Raji (cell line): ENCODE measurements around the gene PKIB.

Experiments used
- POLR2A ChIP-seq: IDR thresholded peaks from 2 replicates; pipeline ENCODE4 v1.6.1; 2011; ENCODE audit warnings: low read depth, low read length, control low read depth; ENCODE audit not compliant: insufficient read depth

The PKIB gene

GRCh38 chr6:122648726-122649125, 38.5 kb downstream of the PKIB start:
- no peak for TF ChIP-seq POLR2A

GRCh38 chr6:122649701-122650100, 39.5 kb downstream of the PKIB start:
- TF ChIP-seq POLR2A: no peak

GRCh38 chr6:122650403-122650802, 40.2 kb downstream of the PKIB start:
- no peak for TF ChIP-seq POLR2A

GRCh38 chr6:122651031-122651430, 40.8 kb downstream of the PKIB start:
- TF ChIP-seq POLR2A: no peak

- no peak for TF ChIP-seq POLR2A
Measured at GRCh38 chr6:122651604-122652003, 41.4 kb downstream of the PKIB start.

GRCh38 chr6:122652431-122652830, 42.2 kb downstream of the PKIB start:
- no peak for TF ChIP-seq POLR2A

- no peak for TF ChIP-seq POLR2A
Measured at GRCh38 chr6:122653094-122653493, 42.9 kb downstream of the PKIB start.

- TF ChIP-seq POLR2A: no peak
Measured at GRCh38 chr6:122654012-122654411, 43.8 kb downstream of the PKIB start.

- TF ChIP-seq POLR2A: no peak
Measured at GRCh38 chr6:122657601-122658000, 47.4 kb downstream of the PKIB start.

GRCh38 chr6:122660296-122660695, 50.1 kb downstream of the PKIB start:
- no peak for TF ChIP-seq POLR2A

- TF ChIP-seq POLR2A: no peak
Measured at GRCh38 chr6:122663981-122664380, 53.8 kb downstream of the PKIB start.

GRCh38 chr6:122665929-122666328, 55.7 kb downstream of the PKIB start:
- no peak for TF ChIP-seq POLR2A

- TF ChIP-seq POLR2A: no peak
Measured at GRCh38 chr6:122666418-122666817, 56.2 kb downstream of the PKIB start.

GRCh38 chr6:122669418-122669817, 59.2 kb downstream of the PKIB start:
- no peak for TF ChIP-seq POLR2A

GRCh38 chr6:122669868-122670267, 59.7 kb downstream of the PKIB start:
- TF ChIP-seq POLR2A: no peak

- TF ChIP-seq POLR2A: no peak
Measured at GRCh38 chr6:122671251-122671650, 61.0 kb downstream of the PKIB start.

- TF ChIP-seq POLR2A: no peak
Measured at GRCh38 chr6:122673343-122673961, 63.2 kb downstream of the PKIB start.

- no peak for TF ChIP-seq POLR2A
Measured at GRCh38 chr6:122676146-122676545, 65.9 kb downstream of the PKIB start.

GRCh38 chr6:122676688-122677087, 66.5 kb downstream of the PKIB start:
- no peak for TF ChIP-seq POLR2A
